ENCODE measurements around the gene MTMR12. TPM values are rescaled to one million over a fixed set of nuclear protein-coding genes. Genes with fewer than 3 reads are reported as not detected.
A peak's percentile ranks its signal among the peaks of the same experiment; 100 is the strongest.

MTMR12 gene
- total and polyA plus RNA-seq, 2 of the 13 experiments (the other 11 are each of a cell fraction or from before 2014, with no cell fraction given), result 23.4 to 36.6 TPM

DNA sequence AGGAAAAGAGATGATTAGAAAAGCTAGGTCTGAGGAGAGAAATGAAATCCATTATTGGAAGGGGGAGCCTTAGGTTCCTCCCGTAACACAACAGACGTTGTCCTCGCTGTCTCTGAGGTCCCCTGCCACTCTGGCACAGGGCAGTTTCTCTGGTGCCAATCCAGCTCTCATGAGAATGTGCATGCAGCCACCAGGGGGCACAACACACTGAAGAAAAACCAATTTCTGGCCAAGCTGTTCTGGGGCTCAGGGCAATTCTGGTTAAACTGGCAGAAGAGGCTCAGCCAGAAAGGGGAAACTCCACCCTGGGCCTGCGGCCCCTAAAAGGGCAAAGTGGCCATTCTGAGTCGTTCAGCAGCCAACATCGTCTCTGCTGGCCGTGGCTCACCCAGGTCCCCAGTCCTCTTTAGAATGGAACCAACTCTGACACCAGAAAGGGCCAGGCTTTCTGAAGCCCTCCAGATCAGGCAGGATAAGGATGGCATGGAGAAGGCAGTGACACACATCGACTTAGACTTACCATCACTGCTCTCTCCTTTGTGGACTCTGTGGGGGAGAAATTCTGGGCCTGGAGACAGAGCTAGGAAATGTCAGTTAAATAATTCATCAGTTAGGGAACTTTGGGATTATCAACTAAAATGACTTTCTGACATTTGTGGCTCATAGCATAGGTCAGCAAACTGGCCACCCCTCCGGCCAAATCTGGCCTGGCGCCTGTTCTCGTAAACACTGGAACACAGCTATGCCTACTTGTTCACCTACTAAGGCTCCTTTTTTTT, 80.1 kb downstream of the MTMR12 start (continued):
- TF ChIP-seq, protein P1, sequence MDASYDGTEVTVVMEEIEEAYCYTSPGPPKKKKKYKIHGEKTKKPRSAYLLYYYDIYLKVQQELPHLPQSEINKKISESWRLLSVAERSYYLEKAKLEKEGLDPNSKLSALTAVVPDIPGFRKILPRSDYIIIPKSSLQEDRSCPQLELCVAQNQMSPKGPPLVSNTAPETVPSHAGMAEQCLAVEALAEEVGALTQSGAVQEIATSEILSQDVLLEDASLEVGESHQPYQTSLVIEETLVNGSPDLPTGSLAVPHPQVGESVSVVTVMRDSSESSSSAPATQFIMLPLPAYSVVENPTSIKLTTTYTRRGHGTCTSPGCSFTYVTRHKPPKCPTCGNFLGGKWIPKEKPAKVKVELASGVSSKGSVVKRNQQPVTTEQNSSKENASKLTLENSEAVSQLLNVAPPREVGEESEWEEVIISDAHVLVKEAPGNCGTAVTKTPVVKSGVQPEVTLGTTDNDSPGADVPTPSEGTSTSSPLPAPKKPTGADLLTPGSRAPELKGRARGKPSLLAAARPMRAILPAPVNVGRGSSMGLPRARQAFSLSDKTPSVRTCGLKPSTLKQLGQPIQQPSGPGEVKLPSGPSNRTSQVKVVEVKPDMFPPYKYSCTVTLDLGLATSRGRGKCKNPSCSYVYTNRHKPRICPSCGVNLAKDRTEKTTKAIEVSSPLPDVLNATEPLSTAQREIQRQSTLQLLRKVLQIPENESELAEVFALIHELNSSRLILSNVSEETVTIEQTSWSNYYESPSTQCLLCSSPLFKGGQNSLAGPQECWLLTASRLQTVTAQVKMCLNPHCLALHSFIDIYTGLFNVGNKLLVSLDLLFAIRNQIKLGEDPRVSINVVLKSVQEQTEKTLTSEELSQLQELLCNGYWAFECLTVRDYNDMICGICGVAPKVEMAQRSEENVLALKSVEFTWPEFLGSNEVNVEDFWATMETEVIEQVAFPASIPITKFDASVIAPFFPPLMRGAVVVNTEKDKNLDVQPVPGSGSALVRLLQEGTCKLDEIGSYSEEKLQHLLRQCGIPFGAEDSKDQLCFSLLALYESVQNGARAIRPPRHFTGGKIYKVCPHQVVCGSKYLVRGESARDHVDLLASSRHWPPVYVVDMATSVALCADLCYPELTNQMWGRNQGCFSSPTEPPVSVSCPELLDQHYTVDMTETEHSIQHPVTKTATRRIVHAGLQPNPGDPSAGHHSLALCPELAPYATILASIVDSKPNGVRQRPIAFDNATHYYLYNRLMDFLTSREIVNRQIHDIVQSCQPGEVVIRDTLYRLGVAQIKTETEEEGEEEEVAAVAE (CRISPR knock-in tag; IDR thresholded peaks at IDR 0.05; ENCODE audit: borderline replicate concordance), result no peak
- no peak for TF ChIP-seq NFRKB (IDR thresholded peaks at IDR 0.05)
- no peak for TF ChIP-seq YEATS4 (CRISPR knock-in tag; IDR thresholded peaks at IDR 0.05; ENCODE audit: borderline replicate concordance)
- TF ChIP-seq ZFP90 (CRISPR knock-in tag; IDR thresholded peaks at IDR 0.05; ENCODE audit: borderline replicate concordance), result no peak
- no peak for TF ChIP-seq SP5 (CRISPR knock-in tag; IDR thresholded peaks at IDR 0.05; ENCODE audit: borderline replicate concordance, low read depth)
- TF ChIP-seq ZNF317 (CRISPR knock-in tag; IDR thresholded peaks at IDR 0.05), result 0 out of 2 replicates have a peak, but pooled peaks have one; percentile 19
- no peak for TF ChIP-seq ZBTB42 (CRISPR knock-in tag; IDR thresholded peaks at IDR 0.05)
- TF ChIP-seq RORA (CRISPR knock-in tag; IDR thresholded peaks at IDR 0.05), result no peak
- TF ChIP-seq, protein P2, sequence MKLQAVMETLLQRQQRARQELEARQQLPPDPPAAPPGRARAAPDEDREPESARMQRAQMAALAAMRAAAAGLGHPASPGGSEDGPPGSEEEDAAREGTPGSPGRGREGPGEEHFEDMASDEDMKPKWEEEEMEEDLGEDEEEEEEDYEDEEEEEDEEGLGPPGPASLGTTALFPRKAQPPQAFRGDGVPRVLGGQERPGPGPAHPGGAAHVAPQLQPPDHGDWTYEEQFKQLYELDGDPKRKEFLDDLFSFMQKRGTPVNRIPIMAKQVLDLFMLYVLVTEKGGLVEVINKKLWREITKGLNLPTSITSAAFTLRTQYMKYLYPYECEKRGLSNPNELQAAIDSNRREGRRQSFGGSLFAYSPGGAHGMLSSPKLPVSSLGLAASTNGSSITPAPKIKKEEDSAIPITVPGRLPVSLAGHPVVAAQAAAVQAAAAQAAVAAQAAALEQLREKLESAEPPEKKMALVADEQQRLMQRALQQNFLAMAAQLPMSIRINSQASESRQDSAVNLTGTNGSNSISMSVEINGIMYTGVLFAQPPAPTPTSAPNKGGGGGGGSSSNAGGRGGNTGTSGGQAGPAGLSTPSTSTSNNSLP (IDR thresholded peaks at IDR 0.05; ENCODE audit: low read depth, low read length), result no peak
- TF ChIP-seq, protein P3, sequence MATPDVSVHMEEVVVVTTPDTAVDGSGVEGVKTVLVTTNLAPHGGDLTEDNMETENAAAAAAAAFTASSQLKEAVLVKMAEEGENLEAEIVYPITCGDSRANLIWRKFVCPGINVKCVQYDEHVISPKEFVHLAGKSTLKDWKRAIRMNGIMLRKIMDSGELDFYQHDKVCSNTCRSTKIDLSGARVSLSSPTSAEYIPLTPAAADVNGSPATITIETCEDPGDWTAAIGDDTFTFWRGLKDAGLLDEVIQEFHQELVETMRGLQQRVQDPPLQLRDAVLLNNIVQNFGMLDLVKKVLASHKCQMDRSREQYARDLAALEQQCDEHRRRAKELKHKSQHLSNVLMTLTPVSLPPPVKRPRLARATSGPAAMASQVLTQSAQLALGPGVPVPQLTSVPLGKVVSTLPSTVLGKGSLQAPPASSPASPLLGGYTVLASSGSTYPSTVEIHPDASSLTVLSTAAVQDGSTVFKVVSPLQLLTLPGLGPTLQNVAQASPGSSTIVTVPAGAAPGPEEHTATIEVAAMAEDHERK (CRISPR knock-in tag; IDR thresholded peaks at IDR 0.05; ENCODE audit: low read depth), result no peak
- no peak for TF ChIP-seq ZNF350 (CRISPR knock-in tag; IDR thresholded peaks at IDR 0.05; ENCODE audit: borderline replicate concordance, low read depth)
- no peak for TF ChIP-seq PAX8 (CRISPR knock-in tag; IDR thresholded peaks at IDR 0.05; ENCODE audit: borderline replicate concordance)
- TF ChIP-seq MBD4 (IDR thresholded peaks at IDR 0.05; ENCODE audit: borderline replicate concordance, low read length), result no peak
- TF ChIP-seq ZNF724P (CRISPR knock-in tag; IDR thresholded peaks at IDR 0.05; ENCODE audit: borderline replicate concordance), result no peak
- TF ChIP-seq HMG20A (CRISPR knock-in tag; IDR thresholded peaks at IDR 0.05; ENCODE audit: borderline replicate concordance), result no peak
- no peak for TF ChIP-seq HNRNPLL (IDR thresholded peaks at IDR 0.05; ENCODE audit: low read depth, low read length, poor library complexity, severe bottlenecking)
- no peak for TF ChIP-seq SRSF4 (IDR thresholded peaks at IDR 0.05; ENCODE audit: low read depth, low read length, poor library complexity, severe bottlenecking)
- TF ChIP-seq FOXA3 (CRISPR knock-in tag; IDR thresholded peaks at IDR 0.05), result no peak
- TF ChIP-seq ZC3H4 (CRISPR knock-in tag; IDR thresholded peaks at IDR 0.05; ENCODE audit: borderline replicate concordance), result no peak

Data from HepG2 (cell line).